Upper lobe of left lung (tissue), 4 donors: ENCODE results near the gene MOK.

Source experiments
- POLR2AphosphoS5 ChIP-seq, 2 donors: sonication (generic); formaldehyde crosslinking; IDR thresholded peaks; one replicate each; pipeline ENCODE4 v1.5.1; 2017; ENCODE audit warnings: antibody characterized with exemption in 2 of 2
- TF ChIP-seq, protein P1 (sequence below), 6 experiments: fragments of 450-650 bp in 4 of 6; fragments of 200-600 bp in 2 of 6; sonication (generic) in 2 of 6; IDR thresholded peaks; one replicate each; pipeline ENCODE4 v1.5.1; 2016 to 2019; ENCODE audit warnings: antibody characterized with exemption in 6 of 6

DNA sequence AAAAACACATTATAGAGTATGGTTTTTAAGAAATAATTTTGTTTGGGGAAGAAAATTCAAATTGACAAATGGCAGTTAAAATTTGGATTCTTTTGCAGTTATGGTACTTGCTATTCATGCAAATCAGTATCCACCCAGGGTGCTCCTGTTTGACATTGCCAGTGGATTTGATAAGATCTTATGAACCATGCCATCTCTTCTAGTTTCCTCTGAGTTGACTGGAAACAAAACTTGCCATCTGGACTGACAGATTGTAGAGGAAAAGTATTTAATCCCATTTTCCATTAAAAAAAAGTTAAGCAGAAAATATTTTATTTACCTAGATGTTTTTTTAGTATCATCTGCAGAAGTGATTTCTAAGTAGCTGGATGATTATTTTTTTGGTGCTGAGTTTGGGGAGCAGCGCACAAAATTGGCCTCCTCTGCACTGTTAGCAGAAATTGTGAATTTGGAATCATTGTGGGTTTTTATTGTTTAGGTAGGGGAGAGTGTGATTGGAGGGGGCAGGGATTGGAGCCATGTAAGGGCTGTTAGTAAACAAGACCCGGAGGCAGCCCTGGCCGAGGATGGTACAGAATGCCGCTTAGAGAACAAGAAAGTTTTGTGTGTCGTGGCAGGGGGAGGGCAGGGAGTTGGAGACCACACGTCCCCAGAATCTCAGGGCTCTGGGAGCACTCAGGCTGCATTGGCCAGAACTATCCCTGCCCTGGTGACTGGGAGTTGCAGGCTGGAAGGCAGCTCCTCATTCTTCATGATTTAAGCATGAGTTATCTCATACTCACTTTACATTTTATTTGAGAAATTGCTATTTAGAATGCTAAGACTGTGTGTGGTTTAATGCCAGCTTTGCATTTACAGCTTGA, 108.7 kb downstream of the MOK start:
- TF ChIP-seq, protein P1, sequence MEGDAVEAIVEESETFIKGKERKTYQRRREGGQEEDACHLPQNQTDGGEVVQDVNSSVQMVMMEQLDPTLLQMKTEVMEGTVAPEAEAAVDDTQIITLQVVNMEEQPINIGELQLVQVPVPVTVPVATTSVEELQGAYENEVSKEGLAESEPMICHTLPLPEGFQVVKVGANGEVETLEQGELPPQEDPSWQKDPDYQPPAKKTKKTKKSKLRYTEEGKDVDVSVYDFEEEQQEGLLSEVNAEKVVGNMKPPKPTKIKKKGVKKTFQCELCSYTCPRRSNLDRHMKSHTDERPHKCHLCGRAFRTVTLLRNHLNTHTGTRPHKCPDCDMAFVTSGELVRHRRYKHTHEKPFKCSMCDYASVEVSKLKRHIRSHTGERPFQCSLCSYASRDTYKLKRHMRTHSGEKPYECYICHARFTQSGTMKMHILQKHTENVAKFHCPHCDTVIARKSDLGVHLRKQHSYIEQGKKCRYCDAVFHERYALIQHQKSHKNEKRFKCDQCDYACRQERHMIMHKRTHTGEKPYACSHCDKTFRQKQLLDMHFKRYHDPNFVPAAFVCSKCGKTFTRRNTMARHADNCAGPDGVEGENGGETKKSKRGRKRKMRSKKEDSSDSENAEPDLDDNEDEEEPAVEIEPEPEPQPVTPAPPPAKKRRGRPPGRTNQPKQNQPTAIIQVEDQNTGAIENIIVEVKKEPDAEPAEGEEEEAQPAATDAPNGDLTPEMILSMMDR (IDR thresholded peaks at IDR 0.05): no peak
- no peak for TF ChIP-seq POLR2AphosphoS5 (IDR thresholded peaks at IDR 0.05)
